MM.1S (cell line): ENCODE results near the gene BGN.

Source experiments
- DNase-seq: peaks from one replicate; pipeline ENCODE4 v3.0.0-alpha.2; 2015
- H2AFZ ChIP-seq: fragments of 300-600 bp; sonication (generic); 2 replicates; pipeline ENCODE4 v1.6.0; 2016; ENCODE audit warnings: antibody characterized with exemption, low read length
- H3F3A ChIP-seq: fragments of 300-600 bp; sonication (generic); 2 replicates; pipeline ENCODE4 v1.6.1; 2016; ENCODE audit warnings: mild to moderate bottlenecking, antibody characterized with exemption, low read length, moderate library complexity, mixed read lengths; ENCODE audit not compliant: insufficient read depth
- H3K27ac ChIP-seq: fragments of 300-600 bp; sonication (generic); 2 replicates; pipeline ENCODE4 v1.5.1; 2016; ENCODE audit warnings: mild to moderate bottlenecking, low read length
- H3K27me3 ChIP-seq: fragments of 300-600 bp; sonication (generic); replicated peaks from 2 replicates; pipeline ENCODE4 v1.6.0; 2016; ENCODE audit warnings: low read length; ENCODE audit not compliant: insufficient read depth
- H3K36me3 ChIP-seq: fragments of 300-600 bp; sonication (generic); replicated peaks from 2 replicates; pipeline ENCODE4 v1.6.1; 2016; ENCODE audit warnings: mild to moderate bottlenecking, low read length, mixed read lengths; ENCODE audit not compliant: insufficient read depth
- H3K4me1 ChIP-seq: fragments of 300-600 bp; sonication (generic); 2 replicates; pipeline ENCODE4 v1.6.1; 2016; ENCODE audit warnings: low read length, mixed read lengths
- H3K4me2 ChIP-seq: fragments of 300-600 bp; sonication (generic); 2 replicates; pipeline ENCODE4 v1.6.0; 2016; ENCODE audit warnings: low read depth, low read length
- H3K4me3 ChIP-seq: fragments of 300-600 bp; sonication (generic); 2 replicates; pipeline ENCODE4 v1.5.1; 2016; ENCODE audit warnings: low read length, mixed read lengths
- H3K79me2 ChIP-seq: fragments of 300-600 bp; sonication (generic); 2 replicates; pipeline ENCODE4 v1.6.1; 2016; ENCODE audit warnings: mixed run types, low read length, mixed read lengths
- H3K9ac ChIP-seq: fragments of 300-600 bp; sonication (generic); 2 replicates; pipeline ENCODE4 v1.6.1; 2016; ENCODE audit warnings: low read length, mixed read lengths
- H3K9me2 ChIP-seq: fragments of 300-600 bp; sonication (generic); replicated peaks from 2 replicates; pipeline ENCODE4 v1.6.1; 2016; ENCODE audit warnings: mild to moderate bottlenecking, low read length, mixed read lengths; ENCODE audit not compliant: insufficient read depth
- H3K9me3 ChIP-seq: fragments of 300-600 bp; sonication (generic); replicated peaks from 2 replicates; pipeline ENCODE4 v1.6.1; 2016; ENCODE audit warnings: mild to moderate bottlenecking, low read length, mixed read lengths; ENCODE audit not compliant: insufficient read depth
- H4K20me1 ChIP-seq: fragments of 300-600 bp; sonication (generic); 2 replicates; pipeline ENCODE4 v1.6.1; 2016; ENCODE audit warnings: mild to moderate bottlenecking, low read length, moderate library complexity, mixed read lengths; ENCODE audit not compliant: insufficient read depth
- CTCF ChIP-seq: fragments of 300-600 bp; sonication (generic); IDR thresholded peaks from 2 replicates; pipeline ENCODE4 v1.5.1; 2016; ENCODE audit warnings: antibody characterized with exemption, low read length, mixed read lengths
- EZH2 ChIP-seq: fragments of 300-600 bp; sonication (generic); optimal IDR thresholded peaks from 2 replicates; pipeline ENCODE3; 2017; ENCODE audit warnings: low read depth, mild to moderate bottlenecking, antibody characterized with exemption, low read length, mixed read lengths
- EZH2phosphoT487 ChIP-seq: fragments of 300-600 bp; sonication (generic); IDR thresholded peaks from 2 replicates; pipeline ENCODE4 v1.6.1; 2018; ENCODE audit warnings: antibody characterized with exemption, low read length

BGN gene

DNA sequence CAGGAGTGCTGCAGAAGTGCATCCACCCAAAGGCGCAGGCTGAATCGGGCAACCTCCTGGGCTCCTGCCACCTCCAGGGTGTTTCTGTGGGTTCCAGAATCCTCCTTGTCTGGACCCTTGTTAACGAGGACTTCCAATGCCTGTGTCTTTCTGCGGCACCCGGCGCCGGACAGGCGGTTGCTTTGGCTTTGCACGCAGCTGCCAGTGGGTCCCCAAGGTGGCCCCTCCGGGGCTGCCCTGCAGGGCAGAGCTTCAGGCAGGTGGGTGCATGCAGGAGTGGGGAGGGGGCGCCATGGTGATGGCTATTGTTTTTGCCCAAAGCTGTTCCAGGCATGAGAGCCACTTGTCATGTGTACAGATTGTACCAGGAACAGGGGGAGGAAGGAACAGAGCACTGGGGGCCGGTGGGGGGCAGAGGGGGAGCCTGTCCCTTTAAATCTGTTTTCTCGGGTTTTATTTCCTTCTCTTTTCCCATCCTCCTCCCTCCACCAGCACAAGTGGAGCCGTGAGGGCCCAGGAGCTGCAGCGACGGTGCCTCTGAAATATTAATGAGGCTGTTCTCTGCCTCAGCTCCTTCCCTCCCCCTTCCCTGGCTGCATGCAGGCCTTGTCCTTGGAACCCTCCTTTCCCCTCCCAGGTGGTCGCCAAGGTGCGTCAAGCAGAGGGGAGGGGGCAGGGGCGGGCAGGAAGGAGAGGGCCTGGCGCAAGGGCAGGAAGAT is 35.8 kb downstream of the BGN start:
- DNase-seq, result no peak
- H3F3A ChIP-seq, result no peaks in the 10 kb centered on the region
- no peaks in the 10 kb centered on the region for H4K20me1 ChIP-seq
- H3K9ac ChIP-seq, result no peak overlapping the region
- H3K4me3 ChIP-seq, result no peak overlapping the region
- H3K9me3 ChIP-seq, result no peaks in the 10 kb centered on the region
- TF ChIP-seq CTCF, result no peak
- no peak for TF ChIP-seq EZH2phosphoT487
- TF ChIP-seq EZH2, result no peak
- no peaks in the 10 kb centered on the region for H3K79me2 ChIP-seq
- no peaks in the 10 kb centered on the region for H3K36me3 ChIP-seq
- H3K4me1 ChIP-seq, result no peaks in the 10 kb centered on the region
- no peak overlapping the region for H2AFZ ChIP-seq
- peaks cover 60% of the 10 kb centered on the region for H3K27me3 ChIP-seq
- H3K4me2 ChIP-seq, result no peak overlapping the region
- H3K27ac ChIP-seq, result no peak overlapping the region
- no peaks in the 10 kb centered on the region for H3K9me2 ChIP-seq

DNA sequence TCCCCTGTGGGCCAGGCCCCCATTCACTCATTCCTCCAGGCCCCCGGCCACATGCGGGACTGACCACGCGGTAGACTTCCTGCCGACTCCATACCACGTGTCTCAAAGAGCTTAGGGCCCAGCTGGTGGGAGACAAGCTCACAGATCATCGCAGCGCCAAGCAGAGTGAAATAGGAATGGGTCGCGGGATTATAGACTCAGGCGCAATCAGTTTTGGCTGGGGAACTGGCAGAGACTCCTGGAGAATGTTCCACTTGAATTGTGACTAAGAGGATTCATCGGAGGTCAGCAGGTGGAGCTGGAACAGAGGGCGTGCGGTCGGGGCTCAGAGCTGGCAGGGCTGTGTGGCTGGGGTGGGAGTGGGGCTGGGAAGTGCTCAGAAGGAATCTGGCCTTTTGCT is 38.3 kb downstream of the BGN start:
- Histone ChIP-seq H3K27me3 (peaks cover 58% of the 10 kb centered on the region), H2AFZ (no peak overlapping the region), H4K20me1 (no peaks in the 10 kb centered on the region), H3K9me2 (no peaks in the 10 kb centered on the region), H3K4me1 (no peaks in the 10 kb centered on the region), H3K27ac (no peak overlapping the region), H3K36me3 (no peaks in the 10 kb centered on the region), H3K4me3 (no peak overlapping the region), H3K79me2 (no peaks in the 10 kb centered on the region), H3K4me2 (no peak overlapping the region), H3K9me3 (no peaks in the 10 kb centered on the region), H3F3A (no peaks in the 10 kb centered on the region), H3K9ac (no peak overlapping the region)
- DNase-seq, result no peak
- no peak for TF ChIP-seq EZH2
- TF ChIP-seq CTCF, result no peak
- TF ChIP-seq EZH2phosphoT487, result no peak

DNA sequence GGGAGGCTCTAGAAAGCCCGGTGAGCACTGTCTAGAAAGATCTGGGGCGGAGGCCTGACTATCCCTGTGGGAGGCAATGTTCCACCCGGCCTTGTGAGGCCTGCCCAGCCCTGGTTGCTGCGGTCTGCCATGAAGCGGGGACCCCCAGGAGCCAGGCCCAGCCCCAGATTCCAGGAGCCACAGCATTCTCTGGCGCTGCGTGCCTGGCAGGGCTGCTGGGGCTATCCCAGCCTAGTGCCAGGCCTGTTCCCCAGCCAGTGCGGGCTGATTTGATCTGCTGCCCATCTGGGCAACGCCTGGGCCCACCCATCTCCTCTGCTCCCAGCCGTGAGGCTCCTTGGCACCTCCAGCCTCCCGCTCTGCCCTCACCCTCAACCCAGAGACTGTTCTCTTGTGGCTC is 42.3 kb downstream of the BGN start:
- no peaks in the 10 kb centered on the region for H3K9me3 ChIP-seq
- no peaks in the 10 kb centered on the region for H3K4me1 ChIP-seq
- no peaks in the 10 kb centered on the region for H3K36me3 ChIP-seq
- no peak overlapping the region for H3K4me3 ChIP-seq
- DNase-seq, result no peak
- H3K27ac ChIP-seq, result no peak overlapping the region
- no peaks in the 10 kb centered on the region for H3F3A ChIP-seq
- peaks cover 67% of the 10 kb centered on the region for H3K27me3 ChIP-seq
- no peak overlapping the region for H2AFZ ChIP-seq
- no peaks in the 10 kb centered on the region for H3K9me2 ChIP-seq
- H3K4me2 ChIP-seq, result no peak overlapping the region
- no peak overlapping the region for H3K9ac ChIP-seq
- TF ChIP-seq EZH2phosphoT487 (no peak), CTCF (no peak), EZH2 (no peak)
- no peaks in the 10 kb centered on the region for H4K20me1 ChIP-seq
- H3K79me2 ChIP-seq, result no peaks in the 10 kb centered on the region
